ENCODE measurements around the gene PDE3B. TPM values are rescaled to one million over a fixed set of nuclear protein-coding genes. Genes with fewer than 3 reads are reported as not detected.
"Not testable (repeated sequence)": the region's sequence is repeated elsewhere in the genome, so short reads cannot be mapped to it uniquely, and the experiment has no call there.

Gene PDE3B
- 10 to 100 TPM in 1 of 3 donors, 1 to 10 TPM in 2; 8.7 to 49.7 (median 9.6) TPM for polyA plus RNA-seq

- WGBS, 3 donors, result 0 to 1% (median 1%) methylated on average over 43 to 59 of the region's 59 CpGs
- H3K27ac ChIP-seq (ENCODE audit: low read depth, low read length), result no peak within 1 kb of the TSS
Measured at GRCh38 chr11:14643697-14644225, at the start of gene PDE3B. Gene PDE3B (plus strand): TSS chr11:14643804. CDS start chr11:14644076, 272 bp downstream.

DNA sequence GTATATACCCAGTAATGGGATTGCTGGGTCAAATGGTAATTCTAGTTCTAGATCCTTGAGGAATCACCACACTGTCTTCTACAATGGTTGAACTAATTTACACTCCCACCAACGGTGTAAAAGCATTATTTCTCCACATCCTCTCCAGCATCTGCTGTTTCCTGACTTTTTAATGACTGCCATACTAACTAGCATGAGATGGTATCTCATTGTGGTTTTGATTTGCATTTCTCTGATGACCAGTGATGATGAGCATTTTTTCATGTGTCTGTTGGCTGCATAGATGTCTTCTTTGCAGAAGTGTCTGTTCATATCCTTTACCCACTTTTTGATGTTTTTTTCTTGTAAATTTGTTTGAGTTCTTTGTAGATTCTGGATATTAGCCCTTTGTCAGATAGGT is 48.3 kb upstream of the PDE3B start:
- WGBS, 3 donors, result 36 to 87% (median 48%) methylated on average over 1 of the region's 1 CpG
- not testable (repeated sequence) for H3K27ac ChIP-seq (ENCODE audit: low read depth, low read length)

DNA sequence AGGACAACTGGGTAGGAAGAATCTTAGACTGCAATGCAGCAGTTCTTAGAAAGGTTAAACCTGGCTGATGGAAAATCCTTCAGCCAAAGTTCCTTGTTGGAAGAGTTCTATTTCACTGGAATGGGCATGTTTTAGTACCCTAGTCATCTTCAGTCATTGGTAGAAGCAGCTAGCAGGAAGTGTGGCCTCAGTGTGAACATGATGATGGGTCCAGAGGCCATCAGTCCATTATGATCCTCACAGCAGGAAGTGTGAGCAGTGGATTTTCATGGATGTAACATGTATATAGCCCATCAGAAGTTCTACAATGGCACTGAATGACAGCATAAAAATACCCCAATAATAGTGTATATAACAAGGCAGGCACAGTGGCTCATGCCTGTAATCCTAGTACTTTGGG is 35.9 kb upstream of the PDE3B start:
- H3K27ac ChIP-seq (ENCODE audit: low read depth, low read length), result no peak overlapping the region

DNA sequence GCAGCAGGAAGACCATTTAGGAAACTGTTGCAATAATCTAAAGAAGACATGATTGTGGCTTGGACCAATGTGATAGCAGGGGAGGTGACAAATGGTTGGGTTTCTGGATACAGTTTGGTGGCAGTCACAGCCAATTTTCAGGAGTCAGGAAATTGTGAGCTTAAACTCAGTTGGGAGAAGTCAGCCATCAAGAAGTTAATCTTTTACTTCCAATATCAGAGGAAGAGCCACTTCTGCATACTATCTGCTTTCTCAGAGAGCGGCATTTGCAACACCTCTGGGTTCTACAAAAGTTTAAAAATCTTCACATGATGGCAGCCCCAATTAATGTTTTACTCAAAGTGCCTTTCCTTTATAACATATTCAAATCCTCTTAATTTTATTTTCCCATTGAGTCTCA is 33.7 kb upstream of the PDE3B start:
- WGBS, 3 donors, result 82 to 93% (median 90%) methylated on average over 1 of the region's 1 CpG
- H3K27ac ChIP-seq (ENCODE audit: low read depth, low read length), result no peak overlapping the region

DNA sequence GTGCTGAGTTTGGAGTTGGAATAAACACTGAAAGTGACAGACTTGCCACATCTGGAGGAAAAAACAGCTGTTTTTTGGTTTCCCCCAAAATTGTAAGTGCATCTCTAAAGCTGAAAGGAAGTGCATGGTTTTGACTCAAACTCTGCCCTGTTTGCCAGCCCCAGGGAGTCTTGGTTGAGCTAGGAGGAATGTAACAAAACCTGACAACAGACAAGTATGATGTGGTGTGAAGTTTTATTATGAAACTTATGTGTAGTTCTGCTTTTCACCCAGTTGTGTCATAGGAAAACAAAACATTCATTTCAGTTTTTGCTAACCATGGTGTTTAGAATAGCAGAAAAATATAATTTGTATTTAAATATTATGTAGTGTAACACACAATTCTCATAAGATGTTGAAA is 31.7 kb upstream of the PDE3B start:
- H3K27ac ChIP-seq (ENCODE audit: low read depth, low read length), result no peak overlapping the region

DNA sequence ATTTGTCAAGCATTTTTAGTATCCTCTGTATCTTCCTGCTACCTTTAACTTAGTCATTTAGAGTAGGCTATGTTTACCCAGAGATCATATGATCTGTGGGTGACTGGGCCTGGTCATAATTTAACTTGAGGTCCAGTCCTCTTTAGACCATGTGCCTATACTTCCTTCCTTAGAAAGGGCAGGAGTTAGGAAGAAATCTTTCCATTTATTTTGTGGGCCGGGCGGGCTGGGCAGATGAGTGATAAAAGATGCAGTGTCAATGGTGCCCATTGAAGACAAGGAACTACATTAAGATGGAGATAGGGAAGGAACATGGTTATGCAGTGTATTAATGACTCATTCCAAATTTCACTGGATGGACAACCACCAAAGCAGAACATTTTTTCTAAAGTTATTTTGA is 30.9 kb upstream of the PDE3B start:
- no peak overlapping the region for H3K27ac ChIP-seq (ENCODE audit: low read depth, low read length)
- WGBS, 3 donors, result 88 to 98% (median 94%) methylated on average over 2 of the region's 2 CpGs

DNA sequence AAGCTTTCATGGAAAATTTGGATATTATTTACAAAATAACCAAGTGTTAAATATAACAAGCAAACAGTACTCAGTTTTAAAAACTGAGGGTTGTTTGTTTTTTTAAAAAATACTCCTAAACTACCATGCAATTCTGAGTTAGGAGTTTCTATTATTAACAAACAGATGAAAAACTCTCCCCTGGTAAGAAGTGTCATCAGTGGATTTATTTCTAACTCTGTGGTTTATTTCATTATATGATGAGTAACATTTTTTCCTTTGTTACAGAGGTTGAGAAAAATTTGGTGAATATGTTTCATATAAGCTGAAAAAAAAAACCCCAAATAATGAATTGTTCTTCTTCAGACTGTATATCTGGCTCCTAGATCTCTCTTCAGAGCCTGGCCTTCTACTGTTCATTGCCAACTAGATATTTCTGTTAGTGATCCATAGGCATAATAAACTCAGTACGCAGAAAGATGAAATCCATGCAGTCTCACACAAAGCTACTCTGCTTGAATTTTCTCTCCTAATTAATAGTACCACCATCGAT is 29.4 kb upstream of the PDE3B start:
- 83 to 89% (median 86%) methylated on average over 2 of the region's 2 CpGs for WGBS, 3 donors
- H3K27ac ChIP-seq (ENCODE audit: low read depth, low read length), result no peak overlapping the region

DNA sequence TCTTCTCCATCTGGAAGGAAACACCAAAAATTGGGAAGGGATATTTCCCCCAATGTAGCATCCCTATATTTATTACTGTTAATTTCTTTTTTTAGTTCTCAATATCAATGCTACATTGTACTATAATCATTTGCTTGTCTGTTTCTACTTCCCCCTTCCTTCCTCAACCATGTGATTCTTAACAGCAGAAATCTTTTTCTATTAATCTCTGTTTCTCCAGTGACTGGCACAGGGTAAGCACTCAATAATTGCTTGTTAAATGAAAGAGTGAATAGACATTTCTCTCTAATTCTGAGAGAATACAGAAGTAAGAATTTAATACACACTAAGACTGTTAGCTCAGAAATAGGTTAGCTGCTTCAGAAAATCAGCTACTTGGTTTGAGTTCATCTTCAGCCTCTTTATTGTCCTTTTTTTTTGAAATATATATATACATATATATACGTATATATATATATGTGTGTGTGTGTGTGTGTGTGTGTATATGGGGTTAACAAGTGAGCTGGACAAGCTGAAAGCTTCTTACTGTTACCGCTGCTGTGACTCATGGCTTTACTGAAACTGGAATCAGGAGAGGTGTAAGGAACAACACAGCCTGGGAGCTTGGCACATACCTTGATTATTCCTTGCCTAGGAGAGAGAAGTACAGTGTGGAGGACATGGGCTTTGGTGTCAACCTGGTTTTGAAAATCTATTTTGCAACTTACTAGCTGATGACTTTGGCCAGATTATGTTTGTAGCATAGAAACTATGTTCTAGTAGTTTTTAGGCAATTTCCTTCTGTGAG is 26.2 kb upstream of the PDE3B start:
- H3K27ac ChIP-seq (ENCODE audit: low read depth, low read length), result no peak overlapping the region
- 71 to 84% (median 76%) methylated on average over 2 of the region's 2 CpGs for WGBS, 3 donors

- H3K27ac ChIP-seq (ENCODE audit: low read depth, low read length), result no peak overlapping the region
- 73 to 84% (median 82%) methylated on average over 2 of the region's 2 CpGs for WGBS, 3 donors
Measured at GRCh38 chr11:14618060-14618459, 25.5 kb upstream of the PDE3B start.

DNA sequence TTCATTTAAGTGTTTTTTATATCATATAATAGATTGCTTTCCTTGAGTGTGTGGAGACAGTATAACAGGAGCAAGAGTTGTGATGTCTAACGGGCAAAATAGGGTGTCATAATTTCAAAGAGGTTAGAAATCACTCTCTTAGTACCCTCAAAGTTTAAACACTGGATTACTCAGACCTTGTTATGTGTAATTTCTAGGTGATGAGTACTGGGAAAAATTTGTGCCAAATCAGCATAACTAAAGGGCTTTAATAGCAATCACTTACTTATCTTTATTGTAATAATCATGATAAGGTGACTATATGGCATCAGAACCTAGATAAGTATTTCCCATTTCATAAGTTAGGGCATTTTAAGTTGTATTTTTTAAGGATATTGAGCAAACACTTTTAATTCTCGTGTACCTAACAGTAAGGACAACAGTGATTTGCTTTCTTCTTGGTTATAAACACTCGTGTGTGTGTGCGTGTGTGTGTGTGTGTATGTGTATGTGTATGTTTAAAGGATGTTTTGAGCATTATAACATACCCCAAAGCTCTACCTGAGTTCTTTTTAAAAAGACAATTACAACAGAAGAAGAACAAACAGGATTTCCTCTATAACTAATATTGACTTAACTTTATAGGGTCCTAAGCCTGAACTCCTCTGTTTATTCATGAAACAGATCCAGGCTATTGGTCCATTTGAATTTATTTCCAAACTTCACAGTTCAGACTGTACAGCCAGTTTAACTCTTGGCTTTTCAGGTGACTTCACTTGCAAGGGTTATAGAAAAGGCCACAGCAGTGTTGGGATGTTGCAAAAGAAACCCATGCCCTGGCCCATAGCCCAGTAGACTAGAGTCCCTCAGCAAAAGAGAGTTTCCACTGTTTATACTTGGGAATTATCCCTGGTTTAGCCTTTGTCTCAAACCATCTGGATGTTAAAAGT is 23.7 kb upstream of the PDE3B start:
- WGBS, 3 donors, result 74 to 89% (median 79%) methylated on average over 4 of the region's 4 CpGs
- no peak overlapping the region for H3K27ac ChIP-seq (ENCODE audit: low read depth, low read length)

- no peak overlapping the region for H3K27ac ChIP-seq (ENCODE audit: low read depth, low read length)
- 71 to 90% (median 72%) methylated on average over 5 of the region's 5 CpGs for WGBS, 3 donors
Measured at GRCh38 chr11:14622223-14622954, 21.2 kb upstream of the PDE3B start.

- 94 to 95% (median 94%) methylated on average over 3 of the region's 3 CpGs for WGBS, 3 donors
- no peak overlapping the region for H3K27ac ChIP-seq (ENCODE audit: low read depth, low read length)
Measured at GRCh38 chr11:14623036-14623435, 20.6 kb upstream of the PDE3B start.

DNA sequence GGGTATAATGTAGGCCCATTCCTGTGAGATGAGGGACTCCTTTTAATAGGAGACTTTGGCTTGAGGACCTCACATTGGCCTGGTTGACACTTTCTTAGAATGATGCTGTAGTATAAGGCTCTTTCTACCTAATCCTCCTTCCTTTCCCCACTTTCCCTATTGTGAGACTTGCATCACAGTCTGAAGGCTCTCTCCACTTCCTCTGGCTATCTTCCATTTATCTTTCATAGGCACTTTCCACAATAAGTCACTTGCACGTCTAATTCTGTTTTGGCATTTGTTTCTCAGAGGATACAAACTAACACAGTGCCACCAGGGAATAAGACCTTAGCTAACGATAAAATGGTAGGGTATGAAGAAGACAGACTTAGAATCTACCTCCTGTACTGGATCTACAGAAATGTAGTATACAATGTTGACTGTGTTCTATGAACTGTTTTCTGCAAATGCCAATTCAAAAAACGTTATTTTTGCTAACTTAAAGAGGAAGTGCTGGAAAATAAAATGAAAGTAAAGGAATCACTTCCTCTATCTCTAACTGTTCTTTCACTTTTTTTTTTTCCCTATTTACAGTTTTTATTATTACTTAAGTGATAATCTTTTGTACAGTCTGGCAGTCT is 17.9 kb upstream of the PDE3B start:
- H3K27ac ChIP-seq (ENCODE audit: low read depth, low read length), result no peak overlapping the region
- 20 to 63% (median 20%) methylated on average over 3 of the region's 3 CpGs for WGBS, 3 donors

DNA sequence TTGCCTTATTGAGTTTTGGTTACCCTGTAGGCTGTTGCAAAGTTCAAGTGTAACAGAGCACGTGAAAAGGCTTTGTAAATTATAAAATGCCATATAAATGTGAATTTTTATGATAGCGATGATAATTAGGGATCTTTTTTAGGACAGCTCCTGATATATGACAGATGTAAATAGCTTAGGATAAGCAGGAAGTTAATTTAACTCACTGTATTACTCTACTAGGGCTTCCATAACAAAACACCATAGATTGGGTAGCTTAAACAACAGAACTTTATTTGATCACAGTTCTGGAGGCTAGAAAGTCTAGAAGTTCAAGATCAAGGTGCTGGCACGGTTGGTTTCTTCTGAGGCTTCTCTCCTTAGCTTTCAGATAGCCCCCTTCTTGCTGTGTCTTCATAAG is 17.0 kb upstream of the PDE3B start:
- no peak overlapping the region for H3K27ac ChIP-seq (ENCODE audit: low read depth, low read length)

DNA sequence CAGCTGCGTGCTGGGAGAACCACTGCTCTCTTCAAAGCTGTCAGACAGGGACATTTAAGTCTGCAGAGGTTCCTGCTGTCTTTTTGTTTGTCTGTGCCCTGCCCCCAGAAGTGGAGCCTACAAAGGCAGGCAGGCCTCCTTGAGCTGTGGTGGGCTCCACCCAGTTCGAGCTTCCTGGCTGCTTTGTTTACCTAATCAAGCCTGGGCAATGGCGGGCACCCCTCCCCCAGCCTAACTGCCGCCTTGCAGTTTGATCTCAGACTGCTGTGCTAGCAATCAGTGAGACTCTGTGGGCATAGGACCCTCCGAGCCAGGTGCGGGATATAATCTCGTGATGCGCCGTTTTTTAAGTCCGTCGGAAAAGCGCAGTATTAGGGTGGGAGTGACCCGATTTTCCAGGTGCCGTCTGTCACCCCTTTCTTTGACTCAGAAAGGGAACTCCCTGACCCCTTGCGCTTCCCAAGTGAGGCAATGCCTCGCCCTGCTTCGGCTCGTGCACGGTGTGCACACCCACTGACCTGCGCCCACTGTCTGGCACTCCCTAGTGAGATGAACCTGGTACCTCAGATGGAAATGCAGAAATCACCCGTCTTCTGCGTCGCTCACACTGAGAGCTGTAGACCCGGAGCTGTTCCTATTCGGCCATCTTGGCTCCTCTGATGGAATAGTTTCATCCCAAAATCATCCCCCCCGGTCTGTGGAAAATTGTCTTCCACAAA is 9.9 kb upstream of the PDE3B start:
- WGBS, 3 donors, result 71 to 96% (median 76%) methylated on average over 7 to 19 of the region's 26 CpGs
- H3K27ac ChIP-seq (ENCODE audit: low read depth, low read length), result not testable (repeated sequence)

More for the DNA sequence above, 17.0 kb upstream of the PDE3B start:
- WGBS, 3 donors, result 80 to 91% (median 86%) methylated on average over 3 of the region's 3 CpGs

DNA sequence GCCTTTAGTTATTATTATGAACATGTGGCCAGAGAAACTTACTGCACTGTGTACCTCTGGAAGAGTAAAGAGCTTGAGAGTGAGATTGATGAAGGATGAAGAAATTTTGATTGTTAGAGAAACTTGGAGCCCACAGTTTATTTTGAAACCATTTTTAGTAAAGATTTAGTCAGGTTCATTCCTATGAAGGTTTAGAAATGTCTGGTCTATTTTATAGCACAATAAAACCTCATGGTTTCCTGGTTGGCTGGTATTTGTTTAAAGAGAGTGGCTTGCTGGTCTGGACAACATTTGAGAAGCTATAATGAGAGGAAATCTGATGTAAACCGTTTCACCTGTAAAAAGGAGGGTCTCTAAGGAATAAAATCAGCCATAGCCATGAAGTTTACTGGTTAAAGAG is 8.8 kb upstream of the PDE3B start:
- no peak overlapping the region for H3K27ac ChIP-seq (ENCODE audit: low read depth, low read length)
- WGBS, 3 donors, result 26 to 46% (median 29%) methylated on average over 1 of the region's 1 CpG

DNA sequence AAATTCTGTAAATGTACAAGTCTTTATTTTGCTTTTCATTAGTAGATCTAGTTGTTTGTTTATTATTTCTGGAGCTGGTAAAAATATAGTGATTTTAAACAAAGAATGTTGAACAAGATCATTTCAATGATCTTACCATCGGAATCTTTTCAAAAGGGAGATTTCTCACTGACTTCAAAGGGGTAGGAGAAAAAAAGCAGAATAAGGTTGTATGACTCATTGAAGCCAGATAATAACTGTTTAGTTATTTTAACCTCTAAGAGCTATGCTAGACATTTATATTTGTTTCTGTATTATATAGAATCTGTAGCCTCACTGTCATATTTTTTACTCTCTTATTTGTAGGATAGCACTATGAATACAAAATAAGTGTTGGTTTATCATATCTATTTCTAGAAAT is 8.1 kb upstream of the PDE3B start:
- WGBS, 3 donors, result 55 to 69% (median 66%) methylated on average over 1 of the region's 1 CpG
- no peak overlapping the region for H3K27ac ChIP-seq (ENCODE audit: low read depth, low read length)

All from adipose tissue (tissue), 3 donors.